GM12878 (cell line): ENCODE results near the gene PIGX. TPM values are rescaled to one million over a fixed set of nuclear protein-coding genes. Genes with fewer than 3 reads are reported as not detected.

Experiments
- ATAC-seq: fragments of 200-7000 bp; cut with Tn5 transposase; 3 replicates; pipeline ENCODE4 v1.9.1; 2020; ENCODE audit warnings: mild to moderate bottlenecking, moderate library complexity
- BruUV-seq: library from RNA; stranded (reverse); fragments of 400-500 nt; replicated peaks from 2 replicates; lab custom pipeline; 2021; lab: Mats Ljungman, UMichigan
- CTCF ChIA-PET: fragments of 300-600 bp; sonication (Branson Sonifier 250); formaldehyde crosslinking; extraction: SDS; loops from one replicate; lab custom pipeline; 2021; ENCODE audit warnings: inconsistent platforms; lab: Yijun Ruan, JAX
- POLR2A ChIA-PET: fragments of 350-600 bp; formaldehyde crosslinking; extraction: SDS; loops from one replicate; lab custom pipeline; 2021; ENCODE audit warnings: inconsistent platforms; lab: Charles Lee
- RAD21 ChIA-PET: fragments of 300-600 bp; sonication (Branson Sonifier 250); formaldehyde crosslinking; loops from one replicate; lab custom pipeline; 2023; ENCODE audit warnings: antibody characterized with exemption; ENCODE audit not compliant: unreplicated experiment; lab: Charles Lee
- SMC1A ChIA-PET: fragments of 300-600 bp; sonication (Branson Sonifier 250); formaldehyde crosslinking; loops from one replicate; lab custom pipeline; 2023; ENCODE audit not compliant: unreplicated experiment, uncharacterized antibody; lab: Charles Lee
- DNase-seq: peaks from one replicate; pipeline ENCODE4 v3.0.0-alpha.2; 2011; ENCODE audit warnings: low read depth, low spot score
- FAIRE-seq: peaks from 3 replicates; lab custom pipeline; 2011; peaks lifted over from hg19 to GRCh38; lab: Jason Lieb, UNC
- H2AFZ ChIP-seq: 2 replicates; pipeline ENCODE4 v1.6.0; 2011; ENCODE audit warnings: low read depth, low read length, control low read depth; ENCODE audit not compliant: control insufficient read depth
- H3K27ac ChIP-seq: 2 replicates; pipeline ENCODE4 v1.5.1; 2011; ENCODE audit warnings: control low read depth; ENCODE audit not compliant: control insufficient read depth, insufficient read depth
- H3K27me3 ChIP-seq, 2 experiments: replicated peaks in 1 of 2; 2 replicates each; pipeline versions ENCODE4 v1.6.0 to v1.6.1; 2011; ENCODE audit warnings: low read length in 1 of 2; ENCODE audit not compliant: control insufficient read depth in 2 of 2, insufficient read depth in 2 of 2
- H3K36me3 ChIP-seq, 2 experiments: 2 replicates each; pipeline ENCODE4 v1.5.1; 2011; ENCODE audit warnings: low read length in 1 of 2; ENCODE audit not compliant: control insufficient read depth in 2 of 2, insufficient read depth in 2 of 2
- H3K4me1 ChIP-seq: 2 replicates; pipeline ENCODE4 v1.6.1; 2011; ENCODE audit warnings: mild to moderate bottlenecking, low read length, moderate library complexity, mixed read lengths; ENCODE audit not compliant: control insufficient read depth, insufficient read depth
- H3K4me2 ChIP-seq: 2 replicates; pipeline ENCODE4 v1.6.0; 2011; ENCODE audit warnings: control low read depth; ENCODE audit not compliant: control insufficient read depth, insufficient read depth
- H3K4me3 ChIP-seq: fragments of 200-600 bp; sonication (generic); 2 replicates; pipeline ENCODE4 v1.5.1; 2016
- H3K79me2 ChIP-seq: 2 replicates; pipeline ENCODE4 v1.6.0; 2011; ENCODE audit warnings: low read length; ENCODE audit not compliant: control insufficient read depth, insufficient read depth
- H3K9ac ChIP-seq: 2 replicates; pipeline ENCODE4 v1.8.0; 2011; ENCODE audit warnings: low read length, control low read depth, mixed read lengths; ENCODE audit not compliant: control insufficient read depth, insufficient read depth
- H3K9me3 ChIP-seq: replicated peaks from 3 replicates; pipeline ENCODE4 v1.5.1; 2011; ENCODE audit warnings: mild to moderate bottlenecking, low read length; ENCODE audit not compliant: control insufficient read depth, insufficient read depth
- H4K20me1 ChIP-seq: 2 replicates; pipeline ENCODE4 v1.6.0; 2011; ENCODE audit not compliant: control insufficient read depth, insufficient read depth
- E4F1 ChIP-seq: fragments of 450-650 bp; IDR thresholded peaks from 2 replicates; pipeline ENCODE4 v1.6.1; 2018; ENCODE audit warnings: borderline replicate concordance, mild to moderate bottlenecking; ENCODE audit not compliant: partially characterized antibody
- EP300 ChIP-seq, 2 experiments: fragments of 150-350 bp in 1 of 2; IDR thresholded peaks; 2 replicates each; pipeline ENCODE4 v1.6.1; 2011 to 2012; ENCODE audit warnings: low read depth in 2 of 2, low read length in 2 of 2, borderline replicate concordance in 1 of 2, improper control_type of control experiment in 1 of 2, inconsistent platforms in 1 of 2; ENCODE audit not compliant: control insufficient read depth in 1 of 2
- EZH2 ChIP-seq: IDR thresholded peaks from 2 replicates; pipeline ENCODE4 v1.6.1; 2012; ENCODE audit warnings: low read depth, mild to moderate bottlenecking, control low read depth, inconsistent platforms, low read length, borderline replicate concordance; ENCODE audit not compliant: control insufficient read depth
- MAX ChIP-seq: IDR thresholded peaks from 2 replicates; pipeline ENCODE4 v1.6.1; 2012; ENCODE audit warnings: low read depth, low read length, improper control_type of control experiment
- WGBS: methylation state at CpG from one replicate; pipeline ENCODE4 v1.1.6; 2016; ENCODE audit warnings: low lambda C conversion rate; ENCODE audit not compliant: insufficient replicate concordance, insufficient coverage; ENCODE audit errors: missing lambda C conversion rate; 5-methylcytosine and 5-hydroxymethylcytosine counted together
- in situ Hi-C: fragments of 300-500 bp; cut with MboI; formaldehyde crosslinking; loops from 9 replicates; pipeline ENCODE4 v1.14.3; 2018; ENCODE audit warnings: mixed read lengths
- intact Hi-C: fragments of 100-400 bp; cut with micrococcal nuclease; formaldehyde crosslinking; loops from one replicate; pipeline ENCODE4 v1.14.2; 2022; ENCODE audit not compliant: unreplicated experiment
- polyA plus RNA-seq, 11 experiments: library from polyadenylated mRNA; depleted of rRNA in 4 of 11; unstranded in 6 of 11; stranded (reverse) in 5 of 11; fragments of >200 nt; fragmentation: Nextera tagmentation in 4 of 11; fragmentation: Illumina TruSeq in 1 of 11; extraction: Ambion mirVana in 4 of 11; extraction: Trizol in 1 of 11; gene quantifications; 1 replicate in 1 of 11; 2 replicates in 10 of 11; pipeline versions ENCODE4 v1.2.1 to v1.2.3, GENCODE V29; 2011 to 2016; ENCODE audit warnings: inconsistent platforms in 2 of 11, missing spikeins in 2 of 11, low read depth in 1 of 11
- total RNA-seq, 4 experiments: library from RNA; depleted of rRNA in 3 of 4; stranded (reverse); fragments of >200 nt in 3 of 4; fragmentation: Illumina TruSeq in 1 of 4; extraction: Trizol in 1 of 4; gene quantifications; 2 replicates each; pipeline versions ENCODE4 v1.2.1 to v1.2.3, GENCODE V29; 2013 to 2021

Gene PIGX
- total and polyA plus RNA-seq, 10 of the 15 experiments (the other 5 are each of a cell fraction or from before 2014, with no cell fraction given), result 3.8 to 40.0 (median 22.3) TPM

- TF ChIP-seq E4F1, result no peak
These were observed 45.9 kb downstream of the PIGX start (continued) for GRCh38 chr3:196757876-196758739.

- WGBS, result 75% methylated on average over 7 of the region's 7 CpGs
- peaks cover 3% of the 10 kb centered on the region; the same call in 2 of the 3 replicates for H3K9me3 ChIP-seq
- ATAC-seq, result no peak
- no peak overlapping the region for H3K4me2 ChIP-seq
- H3K4me3 ChIP-seq, result no peak overlapping the region
- CTCF ChIA-PET, result interaction anchor here (0.5 to 1.2 kb wide), 3 partner anchors 16 to 738 kb away, joined by 3 read pairs; no protein-coding TSS in a partner anchor
- in situ Hi-C loops (no loop called here), intact Hi-C loops (no loop called here)
- no peak overlapping the region for H3K9ac ChIP-seq
- H3K4me1 ChIP-seq, result no peaks in the 10 kb centered on the region
- FAIRE-seq, result no peak
- peaks cover 1 to 7% of the 10 kb centered on the region in 2 experiments; a peak in 3 of 4 replicates for H3K36me3 ChIP-seq
- peaks cover 38% of the 10 kb centered on the region for H3K79me2 ChIP-seq
- no peaks in the 10 kb centered on the region for H3K27me3 ChIP-seq
- DNase-seq, result no peak
- SMC1A ChIA-PET, result no interaction called here
- no peak overlapping the region for H3K27ac ChIP-seq
- H4K20me1 ChIP-seq, result no peaks in the 10 kb centered on the region
- BruUV-seq, result TSS peak; percentile 7
- no peak overlapping the region for H2AFZ ChIP-seq
- RAD21 ChIA-PET, result no interaction called here
- TF ChIP-seq EP300 (IDR thresholded peaks at IDR 0.05; ENCODE audit: borderline replicate concordance in 1 of 2, control insufficient read depth in 1 of 2, low read depth in 2 of 2, low read length in 2 of 2), result no peak
- TF ChIP-seq MAX, result no peak
- TF ChIP-seq EZH2, result no peak
- POLR2A ChIA-PET, result no interaction called here
These were observed 51.0 kb downstream of the PIGX start for GRCh38 chr3:196763179-196763578.
